Erythroblast (primary cell): ENCODE results near the gene PIEZO2.
"Not testable (repeated sequence)": the region's sequence is repeated elsewhere in the genome, so short reads cannot be mapped to it uniquely, and the experiment has no call there.

ENCODE experiments used
- DNase-seq, 2 experiments: peaks; one replicate each; lab custom pipeline; 2025; lab: John Stamatoyannopoulos, UW
- GATA1 ChIP-seq: IDR thresholded peaks from 2 replicates; pipeline ENCODE4 v1.6.1; 2011; ENCODE audit warnings: low read depth, mild to moderate bottlenecking, control low read depth, low read length, moderate library complexity
- POLR2A ChIP-seq: IDR thresholded peaks from 2 replicates; pipeline ENCODE4 v1.6.1; 2011; ENCODE audit warnings: mild to moderate bottlenecking, low read length

The PIEZO2 gene

GRCh38 chr18:10950080-10950875, 199.1 kb downstream of the PIEZO2 start:
- DNase-seq = no peak
- no peak for TF ChIP-seq POLR2A
- no peak for TF ChIP-seq GATA1

DNA sequence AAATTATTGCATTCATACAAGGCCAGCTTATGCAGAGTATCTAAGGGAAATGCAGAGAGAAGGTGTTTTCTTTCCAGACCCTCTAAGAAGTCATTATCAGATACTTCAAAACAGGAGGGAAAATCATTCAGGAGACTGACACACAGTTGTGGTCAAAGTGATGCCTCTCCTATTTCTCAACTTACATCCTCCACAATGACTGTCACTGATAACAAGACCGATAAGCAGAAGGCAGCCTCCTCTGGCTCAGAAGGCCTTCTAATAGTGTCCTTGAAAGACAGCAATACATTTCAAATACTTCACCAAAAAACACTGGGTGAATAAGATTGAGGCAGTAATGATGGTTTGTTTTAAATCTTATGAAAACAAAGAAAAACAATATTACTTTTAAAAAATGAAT, 199.7 kb downstream of the PIEZO2 start:
- TF ChIP-seq GATA1 = no peak
- no peak for TF ChIP-seq POLR2A
- DNase-seq = no peak

GRCh38 chr18:10948421-10948820, 200.9 kb downstream of the PIEZO2 start:
- no peak for TF ChIP-seq POLR2A
- no peak for TF ChIP-seq GATA1
- no peak for DNase-seq

- TF ChIP-seq GATA1 (no peak), POLR2A (no peak)
- no peak for DNase-seq
These were observed 203.3 kb downstream of the PIEZO2 start for GRCh38 chr18:10946058-10946457.

GRCh38 chr18:10942998-10943397, 206.4 kb downstream of the PIEZO2 start:
- no peak for DNase-seq
- TF ChIP-seq POLR2A (no peak), GATA1 (no peak)

GRCh38 chr18:10939822-10940221, 209.5 kb downstream of the PIEZO2 start:
- DNase-seq = no peak
- TF ChIP-seq GATA1 (no peak), POLR2A (no peak)

GRCh38 chr18:10937743-10938640, 211.4 kb downstream of the PIEZO2 start:
- TF ChIP-seq GATA1 (no peak), POLR2A (no peak)
- no peak for DNase-seq

DNA sequence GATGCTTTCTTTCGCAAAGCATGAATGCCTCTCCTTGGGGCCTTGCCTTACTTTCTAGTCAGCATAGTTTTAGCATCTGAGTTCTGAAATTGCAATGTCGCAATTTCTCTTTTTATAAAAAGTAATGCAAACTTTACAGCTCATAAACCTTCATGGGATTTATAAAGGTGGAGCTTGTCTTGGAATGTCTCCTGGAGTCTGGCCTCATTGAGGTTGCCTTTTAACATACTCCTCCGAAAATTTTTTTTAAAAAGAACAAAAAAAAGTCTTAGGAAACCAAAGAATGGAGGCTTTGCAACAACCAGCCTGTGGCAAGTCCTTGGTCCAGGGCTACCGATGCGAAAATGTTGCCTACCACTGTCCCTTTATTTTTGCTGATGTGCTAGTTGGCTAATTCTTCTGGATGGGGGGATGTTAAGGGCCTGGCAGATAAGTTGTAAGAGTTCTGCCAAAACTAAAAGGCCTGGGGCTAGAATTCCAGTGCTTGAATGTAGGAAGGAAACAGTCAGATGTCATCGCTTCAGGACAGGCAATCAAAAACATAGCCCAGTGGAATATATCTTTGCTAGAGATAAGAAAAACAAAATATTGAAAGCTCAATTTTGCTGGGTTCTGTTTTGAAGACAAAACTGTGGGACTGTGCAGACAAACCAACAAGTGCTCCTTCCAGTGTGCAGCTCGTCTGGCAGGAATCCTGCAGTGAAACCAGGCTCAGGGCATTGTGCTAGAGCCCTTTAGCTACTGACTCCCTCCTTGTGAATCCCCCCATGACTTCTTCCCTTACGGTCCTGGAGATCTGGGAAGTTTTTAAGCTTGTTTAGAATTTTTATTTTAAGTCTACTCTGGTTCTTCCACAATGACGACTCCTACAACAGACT, 213.0 kb downstream of the PIEZO2 start:
- DNase-seq = no peak

GRCh38 chr18:10935588-10935987, 213.8 kb downstream of the PIEZO2 start:
- DNase-seq = no peak
- TF ChIP-seq POLR2A (no peak), GATA1 (no peak)

More for the DNA sequence above, 213.0 kb downstream of the PIEZO2 start:
- TF ChIP-seq POLR2A (no peak), GATA1 (no peak)

- not testable (repeated sequence) for DNase-seq
These were observed 215.7 kb downstream of the PIEZO2 start for GRCh38 chr18:10933648-10934047.

DNA sequence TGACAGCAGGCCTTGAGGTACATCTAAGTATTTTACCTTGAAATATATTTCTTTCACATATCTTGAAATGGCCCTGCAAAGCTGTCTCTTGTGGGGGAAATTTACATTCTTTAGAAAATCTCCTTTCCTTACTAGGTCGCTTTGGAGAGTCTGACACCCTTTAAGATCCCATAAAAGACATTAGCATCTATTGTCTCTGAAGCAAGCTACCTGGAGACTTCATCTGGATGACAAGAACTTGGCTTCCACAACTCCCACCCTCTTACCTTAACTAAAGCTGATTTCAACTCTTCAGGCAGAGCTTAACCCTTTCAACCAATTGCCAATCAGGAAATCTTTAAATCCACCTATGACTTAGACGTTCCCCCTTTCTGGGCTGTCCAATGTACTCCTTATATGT, 219.3 kb downstream of the PIEZO2 start:
- TF ChIP-seq POLR2A (no peak), GATA1 (no peak)

GRCh38 chr18:10928772-10929373, 220.5 kb downstream of the PIEZO2 start:
- DNase-seq = no peak
- no peak for TF ChIP-seq POLR2A
- no peak for TF ChIP-seq GATA1

More for the DNA sequence above, 219.3 kb downstream of the PIEZO2 start:
- DNase-seq = no peak

GRCh38 chr18:10928011-10928771, 221.2 kb downstream of the PIEZO2 start:
- DNase-seq = no peak
- TF ChIP-seq POLR2A (no peak), GATA1 (no peak)
